IPS DF 4.7 (cell line): Measurements from ENCODE around the gene KLF9.

Source experiments
- DNase-seq: peaks from one replicate; pipeline ENCODE4 v3.0.0-alpha.2; 2013; ENCODE audit warnings: low spot score; ENCODE audit errors: extremely low read depth

The KLF9 gene

DNA sequence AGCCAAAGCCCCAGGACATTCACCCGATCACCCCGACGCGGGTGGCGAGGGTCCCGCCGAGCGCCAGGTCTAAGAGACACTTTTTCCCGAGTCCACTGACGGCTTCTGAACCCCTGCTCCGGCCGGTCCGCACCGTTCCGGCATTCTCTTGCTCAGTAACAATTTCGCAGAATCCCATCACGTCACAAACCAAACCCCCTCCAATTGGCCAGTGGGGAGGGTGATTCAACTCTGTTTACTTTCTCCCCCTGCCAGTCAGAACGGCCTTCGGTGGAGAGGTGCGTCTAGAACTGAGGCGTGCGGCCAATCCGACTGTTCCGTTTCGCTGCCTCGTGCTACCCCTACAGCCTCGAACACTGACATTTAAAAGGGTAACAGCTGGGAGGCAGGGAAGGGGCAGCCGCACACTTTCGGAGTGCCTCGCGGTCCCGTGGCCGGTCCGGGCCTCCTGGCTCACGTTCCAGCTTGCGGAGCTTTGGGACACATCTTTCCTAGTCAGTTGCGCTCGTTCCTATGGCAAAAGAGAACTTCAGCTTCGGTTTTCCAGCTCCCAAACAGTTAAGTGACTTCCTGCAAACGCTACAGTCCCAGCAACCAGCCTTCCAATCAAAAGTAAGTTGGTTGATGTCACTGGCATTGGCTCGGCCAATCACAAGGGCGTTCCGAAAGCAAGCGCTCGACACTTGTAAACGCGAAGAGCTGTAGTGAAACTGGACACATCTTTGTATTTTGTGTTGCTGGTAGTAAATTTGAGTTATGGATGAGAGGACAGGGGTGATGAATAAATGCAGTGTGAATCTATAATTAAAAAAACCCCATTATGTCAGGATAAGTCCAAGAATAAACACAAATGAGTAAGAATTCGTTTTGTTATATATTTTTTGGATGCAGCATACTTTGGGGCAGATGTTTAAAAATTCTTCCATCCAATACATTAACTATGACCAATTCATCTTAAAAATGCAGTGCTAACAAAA, at the start of gene KLF9:
TSS of gene KLF9 (minus strand) at position 859 of the 977 bp plus-strand sequence. CDS start 1,294 bp downstream, outside the sequence.
- no peak for DNase-seq

DNA sequence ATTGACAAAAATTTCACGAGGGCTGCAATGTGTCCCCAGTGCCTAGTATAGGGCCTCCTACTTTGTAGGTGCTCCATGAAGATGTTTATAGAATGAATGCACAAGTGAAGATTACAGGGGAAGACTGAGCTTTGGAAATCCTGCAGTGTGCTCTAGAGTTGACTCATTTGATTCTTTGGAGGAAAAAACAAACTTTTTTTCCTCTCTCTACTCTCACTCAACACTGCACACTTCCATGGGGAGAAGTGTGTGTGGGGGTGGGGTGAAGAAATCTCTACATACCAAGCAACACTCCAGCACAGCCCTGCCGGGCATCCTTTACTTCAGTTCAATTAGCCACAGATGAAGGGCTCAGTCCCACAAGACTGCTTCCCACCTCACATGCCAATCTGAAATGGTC, 49.4 kb upstream of the KLF9 start:
- DNase-seq, result no peak

DNA sequence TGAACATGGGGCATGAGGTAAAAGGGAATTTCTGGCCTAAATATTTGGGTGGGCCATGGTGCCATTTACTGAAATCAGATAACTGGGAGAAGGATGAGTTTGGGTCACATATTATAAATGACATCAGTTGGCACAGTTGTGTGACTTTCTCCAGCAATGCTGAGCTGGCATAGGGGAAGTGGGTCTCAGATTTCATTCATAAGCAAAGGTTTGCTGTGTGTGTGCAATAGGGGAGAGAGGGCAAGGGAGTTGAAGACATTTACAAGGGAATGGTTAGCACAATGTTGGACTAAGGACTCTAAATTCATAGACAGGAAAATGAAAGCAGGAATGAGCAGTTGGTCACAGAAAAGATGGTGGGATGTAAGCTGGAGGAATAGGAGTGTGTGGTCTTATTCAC, 47.8 kb upstream of the KLF9 start:
- DNase-seq, result no peak

DNA sequence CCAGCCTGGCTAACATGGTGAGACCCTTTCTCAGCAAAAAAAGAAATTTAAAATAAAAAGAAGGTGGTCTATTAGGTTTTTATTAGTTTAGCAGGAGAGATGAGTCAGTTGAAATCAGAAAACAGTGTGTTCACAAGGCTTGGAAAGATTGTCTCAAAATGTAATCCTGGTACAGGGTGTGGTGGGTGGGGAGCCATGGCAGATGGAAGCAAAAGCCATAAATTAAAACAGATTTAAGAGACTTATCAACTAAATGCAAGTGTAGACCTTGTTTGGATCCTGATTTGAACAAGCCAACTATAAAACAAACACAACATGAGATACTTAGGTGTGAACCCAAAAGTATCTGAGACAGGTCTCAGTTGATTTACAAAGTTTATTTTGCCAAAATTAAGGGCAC, 42.8 kb upstream of the KLF9 start:
- DNase-seq, result no peak

DNA sequence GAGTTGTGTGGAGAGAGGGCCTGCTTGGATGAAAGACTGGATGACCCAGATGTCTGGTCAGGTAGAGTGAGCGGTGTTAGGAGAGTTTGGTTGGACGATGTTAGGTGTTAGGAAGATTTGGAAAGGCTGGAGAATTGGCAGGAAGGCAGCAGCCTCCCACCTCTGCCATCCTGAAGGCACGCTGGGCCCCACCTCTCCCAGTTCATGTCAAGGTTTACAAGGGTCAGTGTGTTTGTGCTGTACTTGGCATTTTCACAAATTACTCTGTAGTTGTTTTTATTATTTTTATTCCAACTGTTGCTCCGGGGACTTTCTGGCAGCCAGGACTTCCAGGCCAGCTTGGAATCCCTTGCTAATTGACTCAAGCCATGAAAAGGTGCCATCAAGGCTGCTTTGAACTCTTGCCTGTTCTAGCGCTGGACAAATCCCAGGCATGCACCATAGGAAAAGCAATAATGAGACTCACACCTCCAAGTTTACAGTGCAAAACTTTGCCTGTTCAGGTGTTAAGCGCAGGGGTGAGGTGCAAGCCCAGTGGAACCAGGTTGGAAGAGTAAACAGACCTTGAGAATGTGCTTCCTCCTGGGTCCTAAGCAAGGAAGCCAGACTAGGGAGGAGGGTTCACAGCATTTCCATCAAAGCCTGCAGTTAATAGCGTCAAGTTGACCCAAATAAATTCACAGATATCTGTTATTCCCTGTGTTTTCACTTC, 41.7 kb upstream of the KLF9 start:
- no peak for DNase-seq

DNA sequence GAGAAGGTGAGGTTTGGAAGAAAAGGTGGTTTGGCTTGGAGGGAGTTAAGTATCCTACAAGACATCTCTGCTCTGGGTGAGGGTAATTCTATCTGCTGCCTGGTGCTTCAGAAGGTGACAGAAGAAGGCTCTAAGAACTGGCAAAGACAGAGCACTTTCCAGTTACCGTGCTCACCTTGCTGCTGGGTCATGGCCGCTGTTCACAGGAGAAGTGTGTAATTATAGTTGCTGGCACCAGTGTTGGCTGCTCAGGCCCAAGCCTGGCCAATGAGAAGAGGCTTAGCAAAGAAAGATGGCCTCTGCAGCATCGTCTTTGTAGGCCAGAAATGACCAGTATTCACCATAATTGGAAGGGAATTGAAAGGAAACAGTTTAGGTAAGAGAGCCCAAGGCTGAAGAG, 37.9 kb upstream of the KLF9 start:
- no peak for DNase-seq

DNA sequence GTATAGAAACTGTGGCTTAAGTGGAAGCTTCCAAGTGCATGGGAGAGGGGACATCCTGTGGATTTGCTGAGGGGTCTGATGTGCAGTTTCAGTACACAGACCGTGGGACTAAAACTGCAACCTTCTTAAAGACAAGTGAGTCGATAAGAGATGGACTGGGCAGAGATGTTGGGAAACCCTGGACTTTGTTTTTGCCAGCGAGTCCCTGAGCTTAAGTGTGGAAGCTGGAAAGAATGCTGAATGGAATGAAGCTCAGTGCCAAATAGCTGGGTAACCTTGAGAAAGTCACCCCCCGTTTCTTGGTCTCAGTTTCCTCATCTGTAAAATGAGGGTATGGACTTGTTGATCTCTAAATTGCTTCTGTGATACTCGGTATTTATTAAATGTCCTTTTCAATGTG, 37.3 kb upstream of the KLF9 start:
- no peak for DNase-seq

DNA sequence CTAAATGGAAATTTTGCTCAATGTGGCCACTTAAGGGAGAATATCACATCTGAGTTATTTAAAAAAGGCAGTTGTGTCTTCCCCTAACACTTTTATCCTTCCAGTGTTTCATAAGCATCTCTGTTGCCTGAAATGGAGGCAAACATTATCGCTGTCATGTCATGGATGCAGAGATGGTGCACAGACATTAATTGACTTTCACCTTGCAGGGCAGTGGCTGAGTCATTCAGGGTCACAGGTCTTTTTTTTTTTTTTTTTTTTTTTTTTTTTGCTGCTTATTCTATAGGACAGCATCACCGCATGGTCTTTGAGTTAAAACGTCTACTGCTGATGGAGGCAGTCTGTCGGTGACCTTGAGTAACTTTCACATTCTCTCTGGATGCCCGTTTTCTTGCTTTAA, 36.3 kb upstream of the KLF9 start:
- DNase-seq, result no peak

DNA sequence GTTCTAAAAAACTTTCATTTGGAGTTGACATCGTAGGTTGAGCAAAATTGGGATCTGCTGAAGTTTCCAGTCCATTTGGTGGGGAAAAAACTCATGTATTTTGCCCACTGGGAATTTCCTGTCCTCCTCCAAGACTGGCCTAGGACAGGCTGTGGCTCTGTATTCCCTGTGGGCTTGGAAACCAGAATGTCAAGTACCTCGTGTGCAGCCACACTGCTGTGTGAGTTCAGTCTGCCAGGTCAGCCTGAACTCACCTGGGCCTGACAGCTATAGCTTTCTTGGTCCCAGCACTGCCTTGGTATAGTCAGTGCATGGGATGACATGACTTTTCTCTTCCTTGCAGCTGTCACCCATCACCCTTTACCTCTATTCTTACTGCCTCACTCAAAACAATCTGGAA, 35.0 kb upstream of the KLF9 start:
- DNase-seq, result no peak

DNA sequence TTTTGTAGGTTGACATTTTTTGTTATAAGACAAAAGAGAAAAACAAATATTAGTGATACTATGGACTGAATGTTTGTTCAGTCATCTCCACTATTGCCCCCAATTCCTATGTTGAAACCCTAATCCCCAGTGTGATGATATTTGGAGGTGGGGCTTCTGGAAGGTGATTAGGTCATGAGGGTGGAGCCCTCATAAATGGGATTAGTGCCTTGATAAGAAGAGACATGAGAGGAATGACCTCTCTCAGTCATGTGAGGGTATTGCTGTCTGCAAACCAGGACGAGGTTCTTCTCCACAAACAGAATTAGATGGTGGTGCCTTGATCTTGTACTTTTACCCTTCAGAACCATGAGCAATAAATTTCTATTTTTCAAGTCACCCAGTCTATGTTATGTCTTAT, 34.5 kb upstream of the KLF9 start:
- no peak for DNase-seq

DNA sequence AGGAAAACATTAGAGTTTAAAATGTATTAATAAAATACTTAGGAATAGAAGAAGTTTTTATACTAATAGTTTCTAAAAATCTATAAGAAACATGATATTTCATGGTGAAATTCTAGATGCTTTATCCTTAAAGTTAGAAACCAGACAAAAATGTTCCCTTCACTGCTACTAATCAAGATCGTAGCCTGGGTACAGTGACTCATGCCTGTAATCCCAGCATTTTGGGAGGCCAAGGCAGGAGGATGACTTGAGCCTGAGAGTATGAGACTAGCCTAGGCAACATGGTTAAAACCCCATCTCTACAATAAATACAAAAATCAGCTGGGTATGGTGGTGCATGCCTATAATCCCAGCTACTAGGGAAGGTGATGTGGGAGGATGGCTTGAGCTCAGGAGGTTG, 30.4 kb upstream of the KLF9 start:
- DNase-seq, result no peak

DNA sequence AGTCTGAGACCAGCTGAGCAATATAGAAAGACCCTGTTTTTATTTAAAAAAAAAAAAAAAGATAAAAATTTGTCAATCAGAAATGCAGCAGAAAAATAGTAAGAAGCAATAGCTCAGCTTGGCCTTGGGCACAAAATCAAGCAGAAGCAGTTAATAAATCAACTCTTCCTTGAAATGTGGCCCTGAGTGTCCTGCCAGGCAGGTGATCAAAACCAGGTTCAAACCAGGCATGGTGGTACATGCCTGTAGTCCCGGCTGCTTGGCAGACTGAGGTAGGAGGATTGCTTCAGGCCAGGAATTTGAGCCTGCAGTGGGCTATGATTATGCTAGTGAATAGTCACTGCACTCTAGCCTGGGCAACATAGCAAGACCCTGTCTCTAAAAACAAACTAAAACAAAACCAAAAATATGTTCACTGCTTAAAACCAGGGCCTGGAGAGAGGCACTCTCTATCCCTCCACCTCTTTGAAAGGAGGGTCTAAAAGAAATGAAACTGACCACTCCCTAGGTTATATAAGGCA, 27.9 kb upstream of the KLF9 start:
- no peak for DNase-seq

DNA sequence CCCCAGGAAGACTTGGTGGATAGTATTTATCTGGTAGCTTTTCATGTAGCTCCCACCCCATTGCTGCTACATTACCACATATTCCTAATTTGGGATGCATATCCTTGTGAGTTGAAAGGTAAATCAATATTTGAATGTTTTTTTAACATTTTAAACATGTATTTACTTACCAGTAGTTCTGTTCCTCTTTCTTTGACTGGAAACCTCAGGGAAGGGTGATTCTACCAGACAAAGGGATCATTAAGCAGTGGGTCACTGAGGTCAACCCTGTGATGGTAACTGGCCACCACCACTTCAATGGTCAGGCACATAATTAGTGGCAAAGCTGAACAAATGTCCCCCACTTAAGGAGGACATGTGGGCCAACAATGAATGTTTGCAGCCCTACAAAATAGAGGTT, 27.2 kb upstream of the KLF9 start:
- DNase-seq, result no peak

DNA sequence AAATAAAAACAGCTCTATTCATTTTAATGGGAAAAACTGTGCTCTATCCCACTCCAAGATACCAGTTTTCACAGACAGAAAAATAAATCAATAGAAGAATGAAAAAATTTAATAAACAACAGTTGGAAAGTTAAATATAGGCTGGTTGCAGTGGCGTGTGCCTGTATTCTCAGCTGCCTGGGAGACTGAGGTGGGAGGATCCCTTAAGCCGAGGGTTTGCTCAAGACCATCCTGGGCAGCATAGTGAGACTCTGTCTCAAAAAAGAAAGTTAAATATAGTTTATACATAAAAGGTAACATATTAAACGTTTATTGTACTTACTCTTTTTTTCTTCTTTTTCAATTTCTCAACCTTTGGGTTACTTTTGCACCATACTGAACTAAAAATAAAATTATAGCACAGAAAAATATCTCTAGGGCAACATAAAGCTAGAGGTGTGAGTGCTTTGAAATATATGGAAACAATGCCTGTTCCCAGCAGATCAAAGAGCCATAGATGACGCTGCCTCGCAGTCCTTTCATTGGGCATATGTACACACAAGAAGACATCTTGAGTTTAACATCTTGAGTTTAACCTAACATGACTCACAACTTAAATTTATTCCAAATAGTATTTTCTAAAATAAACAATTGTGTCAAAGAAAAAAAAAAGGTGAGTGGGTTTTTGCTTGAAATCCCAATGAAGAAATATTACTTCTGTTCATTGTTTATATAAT, 25.7 kb upstream of the KLF9 start:
- DNase-seq, result no peak

DNA sequence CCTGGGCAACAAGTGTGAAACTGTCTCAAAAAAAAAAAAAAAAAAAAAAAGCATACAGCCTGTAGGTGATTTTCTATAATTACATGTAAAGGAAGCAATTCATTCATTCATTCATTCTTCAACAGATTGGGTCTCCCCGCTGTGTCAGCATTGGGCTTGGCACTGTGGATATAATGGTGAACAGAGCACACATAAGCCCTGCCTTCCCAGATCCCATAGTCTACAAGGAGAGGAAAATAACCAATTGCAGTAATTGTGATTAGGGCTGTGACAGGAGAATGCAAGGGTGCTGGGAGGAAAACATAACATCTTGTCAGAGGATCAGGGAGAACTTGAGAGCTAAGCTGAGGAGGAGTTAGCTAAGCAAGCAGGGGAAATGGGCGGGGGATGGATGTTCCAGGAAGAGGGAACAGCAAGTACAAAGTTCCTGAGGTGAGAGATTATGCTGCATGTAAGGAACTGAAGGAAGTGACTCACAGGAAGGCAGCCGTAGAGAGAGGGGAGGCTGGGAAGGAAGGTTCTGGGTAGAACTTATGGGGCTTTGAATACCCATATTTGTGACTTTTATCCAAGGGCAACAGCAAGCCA, 24.0 kb upstream of the KLF9 start:
- no peak for DNase-seq

DNA sequence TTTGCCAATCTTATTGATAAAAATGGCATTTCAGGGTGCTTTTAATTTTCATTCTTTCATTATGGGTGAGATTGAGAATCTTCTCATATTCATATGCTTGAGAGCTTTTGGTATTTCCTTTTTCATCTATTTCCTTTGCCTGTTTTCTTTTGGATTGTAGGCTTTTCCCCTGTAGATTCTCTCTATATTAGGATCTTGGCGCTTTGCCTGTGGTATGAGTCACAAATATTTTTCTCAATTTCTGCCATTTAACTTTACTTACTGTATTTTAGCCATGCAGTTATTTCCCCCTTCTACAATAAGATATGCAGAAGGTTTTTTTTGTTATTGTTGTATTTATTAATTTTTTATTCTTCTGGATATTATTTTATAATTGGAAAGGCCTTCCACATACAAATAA, 21.5 kb upstream of the KLF9 start:
- no peak for DNase-seq

DNA sequence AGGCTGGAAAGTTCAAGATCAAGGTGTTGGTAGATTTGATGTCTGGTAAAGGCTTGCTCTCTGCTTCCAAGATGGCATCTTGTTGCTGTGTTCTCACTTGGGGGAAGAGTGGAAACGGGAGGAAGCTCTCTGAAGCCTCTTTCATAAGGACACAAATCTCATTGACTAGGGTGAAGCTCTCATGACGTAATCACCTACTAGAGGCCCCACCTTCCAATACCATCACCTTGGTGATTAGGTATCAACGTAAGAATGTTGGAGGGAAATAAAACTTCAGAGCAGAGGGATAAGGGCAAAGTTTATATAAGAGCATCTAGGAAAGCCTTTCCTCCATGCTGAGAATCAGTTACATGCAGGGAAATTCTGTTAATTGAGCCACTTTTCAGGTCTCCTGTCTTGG, 15.4 kb upstream of the KLF9 start:
- no peak for DNase-seq

DNA sequence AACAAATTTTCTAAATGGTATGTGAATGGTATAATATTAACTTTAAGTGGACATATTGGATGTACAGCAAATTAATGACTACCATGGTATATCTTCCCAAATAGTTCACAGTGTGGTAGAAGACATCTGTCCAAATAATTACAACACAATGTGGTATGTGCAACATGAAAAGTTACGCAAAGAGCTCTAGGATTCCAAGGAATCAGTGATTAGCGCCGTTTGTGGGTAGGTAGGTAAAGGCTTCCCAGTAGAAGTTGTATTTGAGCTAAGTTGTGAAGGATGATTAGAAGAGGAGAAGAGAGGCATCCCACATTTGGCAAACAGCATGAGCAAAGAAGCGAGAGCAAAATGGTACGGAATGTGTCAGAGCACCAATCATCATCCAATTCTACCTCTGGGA, 14.3 kb upstream of the KLF9 start:
- DNase-seq, result no peak

DNA sequence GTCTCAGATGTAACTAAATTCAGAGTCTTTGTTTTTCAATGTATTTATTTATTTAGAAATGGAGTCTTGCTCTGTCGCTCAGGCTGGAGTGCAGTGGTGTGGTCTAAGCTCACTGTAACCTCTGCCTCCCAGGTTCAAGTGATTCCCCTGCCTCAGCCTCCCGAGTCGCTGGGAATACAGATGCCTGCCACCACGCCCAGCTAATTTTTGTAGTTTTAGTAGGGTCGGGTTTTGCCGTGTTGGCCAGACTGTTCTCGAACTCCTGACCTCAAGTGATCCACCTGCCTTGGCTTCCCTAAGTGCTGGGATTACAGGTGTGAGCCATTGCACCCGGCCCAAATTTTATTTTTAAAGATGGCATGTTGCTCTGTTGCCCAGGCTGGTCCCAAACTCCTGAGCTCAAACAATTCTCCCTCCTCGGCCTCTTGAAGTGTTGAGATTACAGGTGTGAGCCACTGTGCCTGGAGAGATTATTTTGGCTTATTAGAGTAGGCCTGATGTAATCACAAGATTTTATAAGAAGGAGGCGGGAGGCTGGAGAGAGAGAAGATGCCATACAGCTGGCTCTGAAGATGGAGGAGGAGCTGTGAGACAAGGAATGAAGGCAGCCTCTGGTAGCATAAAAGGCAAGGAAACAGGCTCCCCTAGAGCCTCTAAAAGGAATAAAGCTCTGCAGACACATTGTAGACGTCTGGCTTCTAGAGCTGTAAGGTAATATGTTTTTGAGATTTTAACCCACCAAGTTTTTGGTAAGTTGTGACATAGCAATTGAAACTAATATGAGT, 12.9 kb upstream of the KLF9 start:
- no peak for DNase-seq

DNA sequence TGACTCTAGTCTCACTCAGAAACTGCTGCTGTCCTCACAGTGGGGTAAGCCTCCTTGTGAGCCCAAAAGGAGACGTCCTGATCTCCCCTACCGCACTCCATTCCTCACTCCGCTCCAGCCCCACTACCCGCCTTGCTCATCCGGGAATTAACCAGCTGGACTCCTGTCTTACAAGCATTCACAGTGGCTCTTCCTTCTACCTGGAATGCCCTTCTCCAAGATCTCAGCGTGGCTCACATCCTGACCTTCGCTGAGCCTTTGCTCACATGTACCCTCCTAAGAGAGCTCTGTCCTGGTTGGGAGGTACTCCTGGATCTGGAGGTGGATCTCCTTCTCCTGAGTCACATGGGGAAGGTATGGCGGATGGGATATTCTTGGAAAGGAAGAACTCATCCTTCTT, 10.7 kb upstream of the KLF9 start:
- no peak for DNase-seq
